DMS53 treated with DMSO at 0.1 percent for 48 hours (cell line): ENCODE data around the gene HEG1.
A peak's percentile ranks its signal among the peaks of the same experiment; 100 is the strongest.
"Not testable (repeated sequence)": the region's sequence is repeated elsewhere in the genome, so short reads cannot be mapped to it uniquely, and the experiment has no call there.

Experiments used
- DNase-seq: peaks from one replicate; lab custom pipeline; 2025; ENCODE audit not compliant: unreplicated experiment; lab: John Stamatoyannopoulos, UW

The HEG1 gene, protein sequence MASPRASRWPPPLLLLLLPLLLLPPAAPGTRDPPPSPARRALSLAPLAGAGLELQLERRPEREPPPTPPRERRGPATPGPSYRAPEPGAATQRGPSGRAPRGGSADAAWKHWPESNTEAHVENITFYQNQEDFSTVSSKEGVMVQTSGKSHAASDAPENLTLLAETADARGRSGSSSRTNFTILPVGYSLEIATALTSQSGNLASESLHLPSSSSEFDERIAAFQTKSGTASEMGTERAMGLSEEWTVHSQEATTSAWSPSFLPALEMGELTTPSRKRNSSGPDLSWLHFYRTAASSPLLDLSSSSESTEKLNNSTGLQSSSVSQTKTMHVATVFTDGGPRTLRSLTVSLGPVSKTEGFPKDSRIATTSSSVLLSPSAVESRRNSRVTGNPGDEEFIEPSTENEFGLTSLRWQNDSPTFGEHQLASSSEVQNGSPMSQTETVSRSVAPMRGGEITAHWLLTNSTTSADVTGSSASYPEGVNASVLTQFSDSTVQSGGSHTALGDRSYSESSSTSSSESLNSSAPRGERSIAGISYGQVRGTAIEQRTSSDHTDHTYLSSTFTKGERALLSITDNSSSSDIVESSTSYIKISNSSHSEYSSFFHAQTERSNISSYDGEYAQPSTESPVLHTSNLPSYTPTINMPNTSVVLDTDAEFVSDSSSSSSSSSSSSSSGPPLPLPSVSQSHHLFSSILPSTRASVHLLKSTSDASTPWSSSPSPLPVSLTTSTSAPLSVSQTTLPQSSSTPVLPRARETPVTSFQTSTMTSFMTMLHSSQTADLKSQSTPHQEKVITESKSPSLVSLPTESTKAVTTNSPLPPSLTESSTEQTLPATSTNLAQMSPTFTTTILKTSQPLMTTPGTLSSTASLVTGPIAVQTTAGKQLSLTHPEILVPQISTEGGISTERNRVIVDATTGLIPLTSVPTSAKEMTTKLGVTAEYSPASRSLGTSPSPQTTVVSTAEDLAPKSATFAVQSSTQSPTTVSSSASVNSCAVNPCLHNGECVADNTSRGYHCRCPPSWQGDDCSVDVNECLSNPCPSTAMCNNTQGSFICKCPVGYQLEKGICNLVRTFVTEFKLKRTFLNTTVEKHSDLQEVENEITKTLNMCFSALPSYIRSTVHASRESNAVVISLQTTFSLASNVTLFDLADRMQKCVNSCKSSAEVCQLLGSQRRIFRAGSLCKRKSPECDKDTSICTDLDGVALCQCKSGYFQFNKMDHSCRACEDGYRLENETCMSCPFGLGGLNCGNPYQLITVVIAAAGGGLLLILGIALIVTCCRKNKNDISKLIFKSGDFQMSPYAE (N-terminal part only)

DNA sequence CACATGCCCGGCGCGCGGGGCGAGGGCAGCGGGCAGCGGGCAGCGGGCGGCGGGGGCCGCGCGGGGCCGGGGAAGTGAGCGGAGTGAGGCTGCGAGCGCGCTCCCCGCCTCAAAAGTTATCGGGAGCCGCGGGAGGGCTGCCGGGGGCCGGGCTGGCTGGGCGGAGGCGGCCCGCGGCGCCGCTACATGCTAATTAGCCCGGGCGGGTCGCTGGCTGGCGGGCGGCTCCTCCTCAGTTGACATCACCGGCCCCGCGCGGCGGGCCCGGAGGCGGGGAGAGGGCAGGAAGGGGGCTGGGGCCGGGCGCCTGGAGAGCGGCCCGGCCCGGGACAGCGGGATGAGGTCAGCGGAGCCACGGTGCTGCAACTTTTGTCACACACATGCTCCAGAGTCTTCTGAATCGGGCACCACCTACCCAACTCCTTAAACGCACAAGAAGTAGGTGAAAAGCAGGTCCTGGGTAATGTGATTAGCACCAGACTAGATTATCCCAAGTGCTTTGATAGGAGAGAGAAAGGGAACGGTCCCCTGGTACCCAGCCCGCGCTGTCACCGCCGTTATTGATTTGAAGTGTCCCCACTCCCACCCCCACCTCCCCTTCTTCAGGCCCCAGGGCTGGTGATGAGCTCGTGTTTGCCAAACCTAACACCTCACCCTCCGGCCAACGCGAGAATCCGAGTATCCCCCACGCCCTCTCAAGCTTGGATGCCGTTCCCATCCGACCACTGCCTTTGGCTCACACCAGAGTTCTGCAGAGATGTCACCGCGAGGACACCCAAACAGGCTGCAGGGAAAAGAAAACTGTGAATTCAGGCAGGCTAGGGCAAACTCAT is at the start of gene HEG1:
Gene HEG1 (minus strand): TSS at position 85 of the 833 bp plus-strand sequence. CDS start 107 bp downstream, outside the sequence.
- DNase-seq, result peak; percentile 12

GRCh38 chr3:125105116-125105515 is 49.3 kb upstream of the HEG1 start:
- no peak for DNase-seq

- DNase-seq, result no peak
These were observed 48.8 kb upstream of the HEG1 start for GRCh38 chr3:125104639-125105038.

DNA sequence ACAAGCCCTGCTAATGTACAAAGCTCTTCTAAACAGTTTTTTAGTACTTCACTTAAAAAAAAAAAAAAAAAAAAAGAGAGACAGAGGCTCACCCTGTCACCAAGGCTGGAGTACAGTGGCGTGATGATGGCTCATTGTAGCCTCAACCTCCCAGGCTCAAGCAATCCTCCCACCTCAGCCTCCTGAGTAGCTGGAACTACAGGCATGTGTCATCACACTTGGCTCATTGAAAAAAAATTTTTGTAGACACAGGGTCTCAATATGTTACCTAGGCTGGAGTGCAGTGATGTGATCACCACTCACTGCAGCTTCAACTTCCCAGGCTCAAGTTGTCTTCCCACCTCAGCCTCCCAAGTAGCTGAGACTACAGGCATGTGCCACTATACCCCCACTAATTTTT is 47.6 kb upstream of the HEG1 start:
- DNase-seq, result no peak

DNA sequence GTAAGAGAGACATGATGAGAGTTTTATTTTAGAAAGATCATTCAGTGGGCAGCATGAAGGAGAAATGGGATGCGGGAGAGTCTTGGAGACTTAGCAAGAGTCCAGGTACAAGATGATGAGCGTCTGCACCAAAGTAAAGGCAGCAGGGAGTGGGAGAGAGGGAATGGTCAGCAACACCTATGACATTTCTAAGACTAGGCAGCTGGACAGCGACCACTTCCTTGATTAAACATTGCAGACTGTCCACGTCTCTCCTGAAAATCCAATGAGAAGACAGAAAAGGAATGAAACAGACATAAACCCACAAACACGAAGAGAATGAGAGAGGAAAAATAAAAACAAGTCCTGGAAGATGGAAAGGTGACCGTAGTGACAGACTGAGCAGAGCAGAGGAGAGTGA is 46.7 kb upstream of the HEG1 start:
- DNase-seq, result no peak

DNA sequence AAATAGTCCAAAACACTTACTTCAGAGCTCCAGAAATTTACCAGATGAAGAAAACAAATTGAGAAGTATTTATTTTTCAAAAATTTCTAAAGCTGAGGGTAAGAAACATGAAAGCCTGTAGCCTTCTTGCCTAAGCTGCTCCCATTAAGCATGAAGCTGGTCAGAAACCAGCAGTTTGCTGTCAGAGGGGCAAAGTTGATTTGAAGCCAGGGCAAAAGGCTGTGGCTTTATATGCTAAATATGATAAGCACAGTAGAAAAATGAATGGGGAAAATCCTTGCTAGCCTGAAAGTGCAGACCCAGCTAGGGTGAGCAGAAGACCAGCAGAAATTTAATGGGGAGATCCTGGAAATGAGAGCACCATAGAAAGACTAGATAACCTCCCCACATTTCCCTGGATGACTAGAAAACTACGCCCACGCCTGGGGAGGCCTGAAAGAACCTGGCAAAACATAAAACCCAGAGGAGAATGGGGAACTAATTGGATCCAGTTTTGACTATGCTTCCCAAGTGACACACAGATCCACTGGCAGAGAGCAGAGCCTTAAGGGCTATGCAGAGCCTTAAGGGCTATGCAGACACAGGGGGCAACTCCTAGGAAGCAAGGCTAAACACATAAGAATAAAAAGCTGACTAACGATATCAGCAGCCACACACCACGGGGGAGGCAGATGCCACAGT is 43.0 kb upstream of the HEG1 start:
- DNase-seq, result no peak

- no peak for DNase-seq
These were observed 34.9 kb upstream of the HEG1 start for GRCh38 chr3:125090649-125091048.

- no peak for DNase-seq
These were observed 32.1 kb upstream of the HEG1 start for GRCh38 chr3:125087768-125088391.

DNA sequence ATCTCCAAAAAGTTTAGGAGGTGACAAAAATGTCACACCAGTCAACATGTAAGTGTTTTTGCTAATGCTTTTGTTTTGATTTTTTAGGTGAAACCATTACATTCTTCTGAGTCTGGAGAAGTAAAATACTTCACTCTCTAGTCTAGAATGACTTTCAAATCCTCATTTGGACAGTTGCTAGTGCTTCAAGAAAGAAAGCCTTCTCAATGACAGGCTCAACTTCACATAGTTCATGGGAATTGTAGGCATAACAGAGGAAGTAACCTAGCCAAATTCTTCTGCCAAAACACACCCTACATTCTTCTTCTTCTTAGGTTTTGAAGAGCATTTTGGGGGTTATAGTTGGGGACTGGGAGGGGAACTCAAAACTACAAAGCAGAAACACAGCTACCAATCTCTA is 29.4 kb upstream of the HEG1 start:
- DNase-seq, result no peak

DNA sequence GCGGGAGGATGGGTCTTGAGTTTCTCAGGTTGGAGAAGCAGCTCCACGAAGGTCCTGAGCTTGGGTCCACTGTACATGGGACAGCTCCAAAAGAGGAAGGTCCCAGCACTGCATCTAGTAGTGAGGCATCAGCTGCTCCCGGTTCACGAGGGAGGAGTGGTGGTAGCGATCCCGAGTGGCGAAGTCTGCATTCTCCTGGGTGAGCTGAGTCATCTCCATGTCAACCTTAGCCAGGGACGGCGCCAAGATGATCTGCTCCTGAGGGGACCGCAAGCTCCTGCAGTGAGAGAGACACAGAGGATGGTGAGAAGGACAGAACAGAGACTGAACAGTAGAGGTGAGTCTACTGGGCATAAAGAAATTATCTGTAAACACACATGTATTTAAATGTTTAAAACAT is 28.0 kb upstream of the HEG1 start:
- DNase-seq, result no peak

- not testable (repeated sequence) for DNase-seq
These were observed 26.5 kb upstream of the HEG1 start for GRCh38 chr3:125082339-125082738.

DNA sequence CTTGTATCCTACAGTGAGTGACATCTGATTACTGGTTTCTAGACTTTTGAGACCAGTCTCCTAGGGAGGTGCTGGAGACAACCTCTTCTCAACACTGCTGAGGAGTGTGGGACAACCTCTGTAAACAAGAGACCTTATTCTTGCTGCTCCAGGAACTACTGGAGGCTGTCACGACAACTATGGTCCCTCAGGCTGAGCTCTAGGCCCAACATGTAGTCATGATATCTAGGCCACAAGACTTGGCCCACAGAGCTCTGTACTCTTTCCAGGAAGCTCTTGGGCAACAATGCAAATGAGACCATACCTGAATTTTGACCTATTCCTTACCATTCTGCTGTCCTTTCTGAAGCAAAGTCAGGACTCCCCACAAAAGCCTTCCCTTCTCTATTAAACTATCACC is 24.3 kb upstream of the HEG1 start:
- DNase-seq, result no peak

DNA sequence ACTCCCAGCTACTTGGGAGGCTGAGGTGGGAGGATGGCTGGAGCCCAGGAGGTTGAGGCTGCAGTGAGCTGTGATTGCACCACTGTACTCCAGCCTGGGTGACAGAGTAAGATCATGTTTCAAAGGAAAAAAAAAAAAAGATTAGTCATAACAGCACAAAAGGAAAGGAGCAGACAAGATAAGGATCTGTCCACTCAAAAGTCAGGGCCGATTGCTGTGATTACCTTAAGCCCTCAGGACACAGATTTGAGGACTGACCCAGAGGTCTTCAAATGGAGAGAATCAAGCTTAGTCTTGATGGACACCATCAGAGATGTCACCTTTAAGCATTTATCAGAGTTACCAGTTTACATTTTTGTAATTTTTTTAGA is 23.9 kb upstream of the HEG1 start:
- peak; percentile 10 for DNase-seq

- DNase-seq, result no peak
These were observed 23.3 kb upstream of the HEG1 start for GRCh38 chr3:125078951-125079674.

- no peak for DNase-seq
These were observed 22.1 kb upstream of the HEG1 start for GRCh38 chr3:125077864-125078263.

DNA sequence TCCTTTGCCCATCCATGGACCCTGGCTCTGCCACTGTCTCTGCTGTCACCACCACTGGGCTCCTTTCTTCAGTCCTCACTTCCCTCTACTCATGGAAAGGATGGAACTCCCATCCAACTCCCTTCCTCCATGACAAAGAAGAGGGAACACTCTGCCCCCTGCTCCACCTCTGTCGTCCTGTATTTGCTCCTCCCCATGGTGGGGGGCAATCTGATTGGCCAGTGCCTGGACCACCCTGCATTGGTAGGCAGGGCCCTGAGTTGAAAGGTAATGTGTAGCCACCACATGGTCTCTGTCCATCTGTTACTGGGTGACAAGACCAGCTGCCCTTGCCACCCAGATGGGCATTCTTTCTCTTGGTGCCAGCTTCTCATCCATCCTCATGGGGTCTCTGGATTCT is 20.7 kb upstream of the HEG1 start:
- no peak for DNase-seq

DNA sequence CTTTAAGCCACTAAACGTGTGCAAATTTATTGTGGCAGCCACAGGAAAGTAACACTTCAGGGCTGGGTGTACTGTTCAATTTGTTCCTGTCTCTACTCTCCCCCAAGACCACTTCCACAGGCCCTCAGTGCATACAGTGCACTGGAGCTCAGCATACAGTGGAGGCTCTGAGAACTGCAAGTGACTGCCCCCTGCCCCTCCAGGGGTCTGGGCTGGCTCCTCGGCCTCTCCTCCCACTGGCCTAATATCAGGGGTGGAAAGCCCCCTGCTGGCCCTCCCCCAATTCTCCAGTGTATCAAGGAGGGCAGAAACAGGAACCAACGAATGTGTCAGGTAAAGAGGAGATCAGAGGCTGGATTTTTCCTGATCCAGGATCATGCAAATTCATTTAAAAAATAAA is 19.9 kb upstream of the HEG1 start:
- no peak for DNase-seq

GRCh38 chr3:125073390-125073905 is 17.7 kb upstream of the HEG1 start:
- DNase-seq, result no peak
